ENCODE data around the gene NPTXR.

NPTXR gene

DNA sequence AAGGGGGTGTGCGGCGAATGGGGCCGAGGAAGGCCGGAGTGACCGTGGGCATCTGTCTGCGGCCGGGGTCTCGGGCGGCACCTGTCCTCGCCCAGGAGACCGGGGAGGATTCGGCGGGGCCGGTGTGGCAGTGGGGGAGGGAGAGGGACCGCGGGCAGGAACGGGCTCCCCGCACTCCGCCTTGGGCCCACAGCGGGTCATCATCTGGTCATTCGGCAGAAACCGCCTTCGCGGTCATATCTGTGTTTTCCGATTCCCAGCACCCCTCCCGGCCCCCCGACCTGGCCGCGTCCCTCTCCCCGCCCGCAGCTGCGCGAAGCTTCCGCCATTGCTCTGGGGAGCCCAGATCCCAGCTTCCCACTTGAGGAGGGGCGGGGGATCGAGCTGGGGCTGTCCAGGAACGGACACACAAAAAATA lies 29.0 kb upstream of the NPTXR start:
- Histone ChIP-seq H3K4me3 (ENCODE audit: low read length) (peak overlapping the region; percentile 80), H3F3A (ENCODE audit: control insufficient read depth, insufficient read depth) (peaks cover 7% of the 10 kb centered on the region), H3K27ac (ENCODE audit: low read depth, low read length) (no peak overlapping the region), H3K36me3 (ENCODE audit: control insufficient read depth, low read length) (peaks cover 29% of the 10 kb centered on the region), H3K9me3 (ENCODE audit: control insufficient read depth, insufficient read depth, low read length) (no peaks in the 10 kb centered on the region), H4K20me1 (ENCODE audit: control insufficient read depth, insufficient read depth, low read depth, low read length) (peaks cover 16% of the 10 kb centered on the region), H3K4me2 (ENCODE audit: low read length) (peak overlapping the region; percentile 80), H3K79me2 (ENCODE audit: control insufficient read depth, low read length) (peaks cover 38% of the 10 kb centered on the region), H3K27me3 (ENCODE audit: control insufficient read depth, low read length) (peaks cover 38% of the 10 kb centered on the region), H3K4me1 (ENCODE audit: control insufficient read depth, low read length) (peaks cover 45% of the 10 kb centered on the region), H3K9me2 (replicated peaks; ENCODE audit: control insufficient read depth, low read length) (no peaks in the 10 kb centered on the region)
- TF ChIP-seq, protein P1, sequence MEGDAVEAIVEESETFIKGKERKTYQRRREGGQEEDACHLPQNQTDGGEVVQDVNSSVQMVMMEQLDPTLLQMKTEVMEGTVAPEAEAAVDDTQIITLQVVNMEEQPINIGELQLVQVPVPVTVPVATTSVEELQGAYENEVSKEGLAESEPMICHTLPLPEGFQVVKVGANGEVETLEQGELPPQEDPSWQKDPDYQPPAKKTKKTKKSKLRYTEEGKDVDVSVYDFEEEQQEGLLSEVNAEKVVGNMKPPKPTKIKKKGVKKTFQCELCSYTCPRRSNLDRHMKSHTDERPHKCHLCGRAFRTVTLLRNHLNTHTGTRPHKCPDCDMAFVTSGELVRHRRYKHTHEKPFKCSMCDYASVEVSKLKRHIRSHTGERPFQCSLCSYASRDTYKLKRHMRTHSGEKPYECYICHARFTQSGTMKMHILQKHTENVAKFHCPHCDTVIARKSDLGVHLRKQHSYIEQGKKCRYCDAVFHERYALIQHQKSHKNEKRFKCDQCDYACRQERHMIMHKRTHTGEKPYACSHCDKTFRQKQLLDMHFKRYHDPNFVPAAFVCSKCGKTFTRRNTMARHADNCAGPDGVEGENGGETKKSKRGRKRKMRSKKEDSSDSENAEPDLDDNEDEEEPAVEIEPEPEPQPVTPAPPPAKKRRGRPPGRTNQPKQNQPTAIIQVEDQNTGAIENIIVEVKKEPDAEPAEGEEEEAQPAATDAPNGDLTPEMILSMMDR (IDR thresholded peaks at IDR 0.05; ENCODE audit: low read depth, low read length, poor library complexity, severe bottlenecking) = no peak
- no peak; the same call in 1 of the 2 replicates for TF ChIP-seq EZH2phosphoT487 (IDR thresholded peaks at IDR 0.05; ENCODE audit: borderline replicate concordance, low read length)

DNA sequence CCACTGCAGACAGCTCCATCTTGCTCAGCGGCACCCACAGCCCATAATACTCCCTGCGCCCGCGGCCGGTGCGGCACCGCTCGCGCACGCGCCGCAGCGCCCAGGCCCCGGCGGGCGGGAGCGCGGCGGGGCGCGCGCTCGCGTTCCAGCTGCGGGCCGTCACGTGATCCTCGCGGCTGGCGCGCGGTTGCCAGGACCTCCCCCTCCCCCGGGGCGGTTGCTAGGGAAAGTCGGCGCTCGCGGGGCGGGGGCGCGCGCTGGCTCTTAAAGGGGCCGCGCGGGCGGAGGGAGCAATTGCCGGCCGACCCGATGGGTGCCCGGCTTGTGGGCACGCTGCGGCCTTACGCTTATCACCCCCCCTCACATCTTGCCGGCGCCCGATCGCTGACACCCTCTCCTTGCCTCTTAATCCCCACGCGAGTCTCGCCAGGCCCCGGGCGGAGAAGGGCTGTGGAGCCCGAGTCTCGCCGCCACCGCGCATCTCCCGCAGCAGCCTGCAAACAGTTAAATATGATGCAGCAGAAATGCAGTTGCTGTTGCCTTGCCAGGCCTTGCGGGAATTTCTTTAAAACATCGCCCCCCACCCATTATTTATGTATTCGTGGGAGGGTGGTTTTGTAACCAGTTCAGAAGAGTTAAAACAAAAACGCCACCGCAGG lies 28.5 kb upstream of the NPTXR start, which contains the start of gene CBX6:
Gene CBX6 (minus strand): TSS at position 45 of the 659 bp plus-strand sequence. CDS start 26 bp downstream, at position 19.
- Histone ChIP-seq H3K36me3 (ENCODE audit: control insufficient read depth, low read length) (peaks cover 34% of the 10 kb centered on the region), H3F3A (ENCODE audit: control insufficient read depth, insufficient read depth) (peaks cover 7% of the 10 kb centered on the region), H3K9me3 (ENCODE audit: control insufficient read depth, insufficient read depth, low read length) (no peaks in the 10 kb centered on the region), H3K9me2 (replicated peaks; ENCODE audit: control insufficient read depth, low read length) (no peaks in the 10 kb centered on the region), H4K20me1 (ENCODE audit: control insufficient read depth, insufficient read depth, low read depth, low read length) (peaks cover 18% of the 10 kb centered on the region), H3K4me3 (ENCODE audit: low read length) (peak within 1 kb of the TSS; percentile 84), H3K27ac (ENCODE audit: low read depth, low read length) (peak within 1 kb of the TSS; percentile 67), H3K4me1 (ENCODE audit: control insufficient read depth, low read length) (peaks cover 45% of the 10 kb centered on the region), H3K4me2 (ENCODE audit: low read length) (peak within 1 kb of the TSS; percentile 89), H3K79me2 (ENCODE audit: control insufficient read depth, low read length) (peaks cover 43% of the 10 kb centered on the region), H3K27me3 (ENCODE audit: control insufficient read depth, low read length) (peaks cover 37% of the 10 kb centered on the region)
- TF ChIP-seq EZH2phosphoT487 (IDR thresholded peaks at IDR 0.05; ENCODE audit: borderline replicate concordance, low read length) = peak; percentile 47; the same call in 1 of the 2 replicates
- TF ChIP-seq, protein P1 (IDR thresholded peaks at IDR 0.05; ENCODE audit: low read depth, low read length, poor library complexity, severe bottlenecking) = no peak

GRCh38 chr22:38871360-38872171 lies 27.7 kb upstream of the NPTXR start:
- Histone ChIP-seq H3K36me3 (ENCODE audit: control insufficient read depth, low read length) (peaks cover 41% of the 10 kb centered on the region), H3K27ac (ENCODE audit: low read depth, low read length) (peak overlapping the region; percentile 67), H3K4me3 (ENCODE audit: low read length) (peak overlapping the region; percentile 84)

More at GRCh38 chr22:38871360-38872171, 27.7 kb upstream of the NPTXR start:
- Histone ChIP-seq H3K27me3 (ENCODE audit: control insufficient read depth, low read length) (peaks cover 33% of the 10 kb centered on the region), H3K79me2 (ENCODE audit: control insufficient read depth, low read length) (peaks cover 43% of the 10 kb centered on the region), H3F3A (ENCODE audit: control insufficient read depth, insufficient read depth) (peaks cover 7% of the 10 kb centered on the region), H3K4me2 (ENCODE audit: low read length) (peak overlapping the region; percentile 89), H3K4me1 (ENCODE audit: control insufficient read depth, low read length) (peaks cover 45% of the 10 kb centered on the region), H3K9me2 (replicated peaks; ENCODE audit: control insufficient read depth, low read length) (no peaks in the 10 kb centered on the region), H3K9me3 (ENCODE audit: control insufficient read depth, insufficient read depth, low read length) (no peaks in the 10 kb centered on the region), H4K20me1 (ENCODE audit: control insufficient read depth, insufficient read depth, low read depth, low read length) (peaks cover 18% of the 10 kb centered on the region)
- TF ChIP-seq EZH2phosphoT487 (IDR thresholded peaks at IDR 0.05; ENCODE audit: borderline replicate concordance, low read length) = no peak
- TF ChIP-seq, protein P1 (IDR thresholded peaks at IDR 0.05; ENCODE audit: low read depth, low read length, poor library complexity, severe bottlenecking) = no peak
